Glutamatergic neuron (in vitro differentiated cells): ENCODE data around the gene ASCL2. TPM values are rescaled to one million over a fixed set of nuclear protein-coding genes. Genes with fewer than 3 reads are reported as not detected.
"Not testable (repeated sequence)": the region's sequence is repeated elsewhere in the genome, so short reads cannot be mapped to it uniquely, and the experiment has no call there.

Source experiments
- DNase-seq: peaks from one replicate; pipeline ENCODE4 v3.0.0; 2022
- H3K27ac Mint-ChIP-seq: one replicate; pipeline ENCODE4 v1.8.0; 2020; ENCODE audit warnings: mild to moderate bottlenecking, mixed read lengths, inconsistent platforms; ENCODE audit not compliant: unreplicated experiment
- H3K27me3 Mint-ChIP-seq: one replicate; pipeline ENCODE4 v1.8.0; 2020; ENCODE audit warnings: mild to moderate bottlenecking, moderate library complexity, mixed read lengths, inconsistent platforms; ENCODE audit not compliant: unreplicated experiment
- H3K36me3 Mint-ChIP-seq: one replicate; pipeline ENCODE4 v1.8.0; 2020; ENCODE audit warnings: mild to moderate bottlenecking, mixed read lengths, inconsistent platforms; ENCODE audit not compliant: unreplicated experiment
- H3K4me1 Mint-ChIP-seq: one replicate; pipeline ENCODE4 v1.8.0; 2020; ENCODE audit warnings: mild to moderate bottlenecking, low read depth, mixed read lengths, inconsistent platforms; ENCODE audit not compliant: unreplicated experiment
- H3K4me3 Mint-ChIP-seq: one replicate; pipeline ENCODE4 v1.8.0; 2020; ENCODE audit warnings: mild to moderate bottlenecking, mixed read lengths, inconsistent platforms; ENCODE audit not compliant: unreplicated experiment
- H3K9me3 Mint-ChIP-seq: one replicate; pipeline ENCODE4 v1.8.0; 2020; ENCODE audit warnings: mild to moderate bottlenecking, moderate library complexity, mixed read lengths, inconsistent platforms; ENCODE audit not compliant: unreplicated experiment
- CTCF ChIP-seq: fragments of 200-600 bp; sonication (generic); IDR thresholded peaks from one replicate; pipeline ENCODE4 v1.5.0; 2021; ENCODE audit not compliant: partially characterized antibody, unreplicated experiment
- total RNA-seq: library from RNA; stranded (reverse); fragmentation: NEBNext Ultra II Directional; extraction: Animal tissue kit (Norgen Biotek cat#: 25700); gene quantifications from one replicate; pipeline ENCODE4 v1.2.1, GENCODE V29; 2021; ENCODE audit not compliant: unreplicated experiment

The ASCL2 gene
- total RNA-seq, 1 donor from 2014 or later: not detected

GRCh38 chr11:2248242-2248641, 22.1 kb downstream of the ASCL2 start:
- TF ChIP-seq CTCF: no peak
- H3K4me1 Mint-ChIP-seq: peaks cover 9% of the 10 kb centered on the region
- H3K27me3 Mint-ChIP-seq: peaks cover 7% of the 10 kb centered on the region
- H3K9me3 Mint-ChIP-seq: peaks cover 6% of the 10 kb centered on the region
- no peak for DNase-seq
- no peaks in the 10 kb centered on the region for H3K36me3 Mint-ChIP-seq
- H3K4me3 Mint-ChIP-seq: no peak overlapping the region
- no peak overlapping the region for H3K27ac Mint-ChIP-seq

- H3K4me3 Mint-ChIP-seq: no peak overlapping the region
- H3K4me1 Mint-ChIP-seq: peaks cover 9% of the 10 kb centered on the region
- H3K27me3 Mint-ChIP-seq: peaks cover 7% of the 10 kb centered on the region
- DNase-seq: no peak
- no peak for TF ChIP-seq CTCF
- no peaks in the 10 kb centered on the region for H3K36me3 Mint-ChIP-seq
- no peak overlapping the region for H3K27ac Mint-ChIP-seq
- peaks cover 6% of the 10 kb centered on the region for H3K9me3 Mint-ChIP-seq
Observed at GRCh38 chr11:2247496-2247895, 22.9 kb downstream of the ASCL2 start.

GRCh38 chr11:2240834-2241233, 29.6 kb downstream of the ASCL2 start:
- H3K27ac Mint-ChIP-seq: no peak overlapping the region
- no peaks in the 10 kb centered on the region for H3K9me3 Mint-ChIP-seq
- no peak for DNase-seq
- no peaks in the 10 kb centered on the region for H3K4me1 Mint-ChIP-seq
- H3K36me3 Mint-ChIP-seq: peaks cover 5% of the 10 kb centered on the region
- H3K27me3 Mint-ChIP-seq: no peaks in the 10 kb centered on the region
- no peak overlapping the region for H3K4me3 Mint-ChIP-seq
- no peak for TF ChIP-seq CTCF

- no peak for TF ChIP-seq CTCF
- no peaks in the 10 kb centered on the region for H3K4me1 Mint-ChIP-seq
- H3K27me3 Mint-ChIP-seq: no peaks in the 10 kb centered on the region
- DNase-seq: no peak
- H3K9me3 Mint-ChIP-seq: no peaks in the 10 kb centered on the region
- H3K36me3 Mint-ChIP-seq: peaks cover 5% of the 10 kb centered on the region
- no peak overlapping the region for H3K4me3 Mint-ChIP-seq
- H3K27ac Mint-ChIP-seq: no peak overlapping the region
Observed at GRCh38 chr11:2237457-2238238, 32.7 kb downstream of the ASCL2 start.

- not testable (repeated sequence) for H3K27me3 Mint-ChIP-seq, H3K4me3 Mint-ChIP-seq, H3K9me3 Mint-ChIP-seq, H3K27ac Mint-ChIP-seq, H3K4me1 Mint-ChIP-seq, H3K36me3 Mint-ChIP-seq, DNase-seq
Observed at GRCh38 chr11:2236381-2237134, 33.8 kb downstream of the ASCL2 start.
